Measurements from ENCODE around the gene CTCF. TPM values are rescaled to one million over a fixed set of nuclear protein-coding genes. Genes with fewer than 3 reads are reported as not detected.
A peak's percentile ranks its signal among the peaks of the same experiment; 100 is the strongest.

CTCF gene
- polyA plus RNA-seq, 5 donors: 65.8 to 73.4 (median 71.6) TPM

DNA sequence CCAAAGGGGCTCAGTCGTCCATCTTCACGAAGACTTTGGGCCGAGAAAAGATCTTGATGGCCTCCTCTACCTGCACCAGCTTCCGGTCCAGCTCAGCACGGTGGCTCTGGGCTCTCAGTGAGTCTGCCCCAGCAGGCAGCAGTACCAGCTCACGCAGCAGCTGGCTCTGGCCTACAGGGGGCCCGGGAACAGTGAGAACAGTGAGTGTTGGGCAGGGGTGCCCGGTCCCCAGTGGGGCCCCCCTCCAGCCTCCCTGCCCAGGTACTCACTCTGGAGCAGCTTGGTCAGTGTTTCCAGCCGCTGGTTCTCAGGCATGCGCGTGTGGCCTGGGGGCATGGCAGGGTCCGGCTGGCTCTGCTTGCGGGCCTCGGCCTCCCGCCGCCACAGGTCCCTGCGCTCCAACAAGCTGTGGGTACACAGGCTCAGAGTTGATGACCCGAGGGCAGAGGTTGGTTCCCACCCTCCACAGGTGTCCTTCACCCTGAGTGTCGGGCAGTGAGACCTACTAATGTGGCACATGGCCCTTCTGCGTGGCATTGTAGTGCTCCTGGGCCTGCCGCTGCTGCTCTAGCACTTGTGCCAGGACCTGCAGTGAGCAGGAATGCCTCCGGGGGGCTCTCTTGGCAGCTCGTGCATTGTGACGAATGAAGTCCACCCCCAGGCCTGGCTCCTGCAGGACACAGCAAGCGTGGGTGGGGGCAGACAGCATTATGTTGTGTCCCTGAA lies 101.0 kb downstream of the CTCF start:
- no peak for DNase-seq

DNA sequence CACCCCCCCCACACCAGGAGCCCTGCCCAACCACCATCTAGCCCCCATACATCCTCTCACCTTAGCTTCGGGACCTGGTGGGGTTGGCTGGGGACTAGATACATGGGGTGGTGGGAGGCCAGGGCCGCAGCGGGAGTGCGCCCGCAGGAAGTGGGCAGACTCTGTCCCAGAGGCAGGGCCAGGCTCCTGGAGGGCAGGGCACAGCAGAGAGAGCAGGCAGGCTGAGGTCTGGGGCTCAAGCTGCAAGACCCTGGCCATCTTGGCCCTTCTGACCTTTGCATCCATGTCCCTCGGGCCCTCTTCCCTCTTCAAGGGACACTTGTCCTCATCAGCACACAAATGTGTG lies 101.5 kb downstream of the CTCF start:
- DNase-seq: no peak

DNA sequence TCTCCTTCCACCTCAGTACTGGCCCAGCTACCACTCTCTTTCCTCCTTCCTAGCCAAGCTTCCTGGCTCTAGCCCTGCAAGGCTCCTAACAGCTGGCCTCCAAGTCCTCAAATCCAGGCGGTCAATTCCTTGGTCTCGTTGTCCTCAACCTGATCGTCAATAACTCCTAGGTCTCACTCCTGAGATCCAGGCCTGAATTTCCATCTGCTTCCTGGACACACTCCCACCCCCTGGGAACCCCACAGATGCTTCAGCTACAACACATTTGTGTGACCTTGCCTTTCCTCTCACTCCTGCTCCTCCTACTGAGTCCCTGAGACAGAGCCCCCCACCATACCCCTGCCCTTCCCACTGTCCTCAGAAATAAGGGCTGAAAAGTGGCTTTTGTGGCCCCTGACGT lies 101.9 kb downstream of the CTCF start:
- DNase-seq: no peak

DNA sequence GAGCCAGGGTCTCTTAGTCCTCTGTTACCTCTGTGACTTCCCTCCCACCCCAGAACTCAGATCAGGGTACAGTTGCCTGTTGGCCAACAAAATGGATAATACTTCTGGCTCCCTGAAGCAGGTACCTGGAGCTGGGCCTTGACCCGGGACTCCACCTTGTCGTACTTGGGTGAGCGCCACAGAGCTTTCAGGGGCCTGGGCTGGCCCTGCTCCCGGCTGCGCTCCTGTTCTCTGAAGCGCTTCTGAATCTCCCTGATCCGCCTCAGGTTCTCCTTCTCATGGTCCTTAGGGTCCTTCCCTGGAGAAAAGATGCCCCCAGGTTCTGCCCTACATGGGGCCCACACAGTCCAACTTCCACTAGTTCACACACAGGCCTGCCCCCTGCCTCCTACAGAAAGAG lies 102.5 kb downstream of the CTCF start:
- no peak for DNase-seq

DNA sequence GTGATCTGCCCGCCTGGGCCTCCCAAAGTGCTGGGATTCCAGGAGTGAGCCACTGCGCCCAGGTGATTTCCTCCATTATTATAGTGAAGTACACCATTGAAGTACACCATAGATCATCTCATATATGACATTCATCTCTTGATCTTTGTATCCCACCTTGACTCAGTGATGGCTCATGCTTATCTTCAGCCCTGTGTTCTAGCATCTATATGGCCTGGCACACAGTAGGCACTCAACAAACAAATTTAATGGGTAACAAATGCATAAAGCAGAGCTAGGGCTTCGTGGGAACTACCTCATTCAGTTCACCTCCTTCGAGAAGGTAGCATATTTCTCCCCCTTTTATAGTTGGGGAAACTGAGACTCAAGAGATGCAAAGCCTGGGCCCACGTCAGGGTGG lies 103.3 kb downstream of the CTCF start:
- no peak for DNase-seq

DNA sequence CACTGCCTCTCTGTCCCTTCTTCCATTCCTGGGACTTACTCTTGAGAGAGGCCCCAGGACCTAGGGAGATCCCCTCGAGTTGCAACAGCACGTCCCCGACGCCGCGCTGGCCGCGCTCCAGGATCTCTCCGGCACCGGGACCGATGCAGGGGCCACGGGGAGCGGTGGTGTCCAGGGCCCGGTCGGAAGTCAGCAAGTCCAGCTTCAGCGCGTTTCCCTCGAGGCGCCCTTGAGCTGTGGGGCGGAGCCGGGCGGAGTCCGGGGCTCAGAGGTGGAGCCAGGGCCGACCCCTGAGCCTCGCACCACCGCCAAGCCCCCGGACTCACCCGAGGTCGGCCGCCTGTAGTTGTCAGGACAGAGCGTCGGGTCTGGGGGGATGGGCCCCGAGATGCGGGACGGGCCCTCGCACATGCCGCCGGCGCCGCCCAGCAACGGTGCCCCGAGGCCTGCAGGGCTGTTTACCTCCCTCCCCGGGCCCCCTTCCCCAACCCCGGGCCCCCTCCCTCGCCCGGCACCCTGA lies 103.8 kb downstream of the CTCF start:
- DNase-seq: no peak

DNA sequence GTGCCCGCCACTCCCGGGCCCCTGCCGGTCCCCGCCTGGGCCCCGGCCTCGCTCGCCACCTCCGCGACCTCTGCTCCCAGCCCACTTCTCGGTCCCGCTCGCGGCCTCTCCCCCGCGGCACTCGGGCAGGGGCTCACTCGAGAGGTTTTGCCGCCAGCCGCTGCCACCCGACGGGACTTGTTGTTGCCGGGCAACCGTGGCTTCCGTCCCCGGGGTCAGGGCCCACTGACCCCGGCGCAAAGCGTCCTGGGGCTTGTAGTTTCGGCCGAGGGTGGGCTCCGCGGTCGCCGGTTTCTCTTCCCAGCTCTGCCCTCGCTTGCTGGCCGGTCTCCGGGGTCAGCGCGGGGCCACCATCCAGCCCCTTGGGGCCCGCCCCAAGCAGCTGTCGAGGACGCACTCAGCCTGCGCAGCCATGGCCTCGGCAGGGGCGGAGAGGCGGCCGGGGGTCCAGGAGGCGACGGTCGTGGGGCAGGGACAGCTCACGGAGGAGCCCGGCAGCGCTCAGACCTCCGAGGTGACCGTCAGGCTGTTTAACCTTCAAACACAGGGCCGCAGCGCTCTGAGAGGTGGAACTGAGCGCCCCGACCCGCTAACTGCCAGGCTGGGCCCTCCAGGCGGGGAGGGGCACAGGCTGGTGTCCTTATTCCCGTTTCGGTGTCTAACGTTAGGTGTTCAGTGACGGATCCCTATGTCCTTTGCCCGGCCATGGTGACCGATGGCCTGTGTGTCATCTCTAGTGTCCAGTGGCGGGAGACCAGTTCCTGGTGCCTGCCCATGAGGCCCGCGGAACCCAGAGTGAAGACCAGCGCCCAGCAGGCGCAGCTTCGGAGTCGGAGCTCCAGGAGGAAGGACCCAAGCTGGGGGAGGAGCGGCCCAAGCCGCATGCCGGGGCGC lies 104.5 kb downstream of the CTCF start, which contains the start of the genes C16orf86 and ENKD1:
Gene C16orf86, plus strand, starts transcription at position 256 of the 894 bp plus-strand sequence. Its CDS starts 157 bp downstream, at position 413.
Gene ENKD1, minus strand, starts transcription at position 192 of the 894 bp plus-strand sequence. CDS start 308 bp downstream, outside the sequence.
- peak; percentile 81 to 83 for DNase-seq

DNA sequence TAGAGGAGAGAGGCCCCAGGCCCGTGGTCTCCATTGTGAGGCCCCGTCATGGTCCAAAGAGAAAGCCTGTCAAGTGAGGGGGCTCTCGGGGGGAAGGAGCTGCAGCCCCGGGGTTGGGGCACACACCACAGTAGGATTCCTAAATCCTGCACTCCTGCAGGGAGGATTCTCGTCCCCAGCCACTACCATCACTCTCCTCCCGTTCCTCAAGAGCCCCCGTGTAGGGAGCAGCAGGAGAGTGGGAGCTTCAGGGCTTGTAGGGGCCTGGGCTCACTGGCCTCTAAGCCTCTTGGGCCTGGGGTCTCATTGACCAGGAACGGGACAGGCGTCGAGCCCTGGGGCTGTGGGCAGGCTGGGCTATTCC lies 105.1 kb downstream of the CTCF start:
- DNase-seq: no peak

DNA sequence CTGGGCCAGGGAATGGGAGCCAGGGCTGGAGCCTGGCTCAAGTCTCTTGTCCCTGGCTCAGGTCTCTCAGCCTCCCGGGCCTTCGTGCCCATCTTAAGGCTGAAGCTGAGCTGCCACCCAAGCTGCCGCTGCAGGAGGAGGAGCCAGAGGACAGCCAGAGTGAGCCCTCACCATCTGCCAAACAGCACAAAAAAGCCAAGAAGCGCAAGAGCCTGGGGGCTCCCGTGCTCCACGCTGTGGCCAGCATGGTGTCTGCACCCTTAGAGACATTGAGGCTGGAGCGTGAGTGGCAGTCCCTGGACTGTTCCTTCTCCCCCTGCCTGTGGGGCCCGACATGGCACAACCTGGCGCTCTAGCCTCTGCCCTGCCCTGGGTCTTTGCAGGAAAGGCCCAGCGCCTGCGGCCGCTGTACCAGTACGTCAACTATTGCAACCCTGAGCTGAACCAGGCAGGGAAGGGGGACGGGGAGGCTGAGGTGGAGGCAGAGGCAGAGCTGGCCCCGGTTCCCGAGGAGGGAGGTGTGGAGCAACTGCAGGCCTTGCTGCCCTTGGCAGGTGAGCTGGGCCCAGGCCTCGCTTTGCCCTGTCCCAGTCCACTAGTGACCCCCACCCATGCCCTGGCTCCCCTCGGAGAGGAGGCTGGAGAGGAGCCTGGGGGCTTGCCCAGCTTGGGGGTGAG lies 105.6 kb downstream of the CTCF start:
- DNase-seq: peak; percentile 81 to 86

DNA sequence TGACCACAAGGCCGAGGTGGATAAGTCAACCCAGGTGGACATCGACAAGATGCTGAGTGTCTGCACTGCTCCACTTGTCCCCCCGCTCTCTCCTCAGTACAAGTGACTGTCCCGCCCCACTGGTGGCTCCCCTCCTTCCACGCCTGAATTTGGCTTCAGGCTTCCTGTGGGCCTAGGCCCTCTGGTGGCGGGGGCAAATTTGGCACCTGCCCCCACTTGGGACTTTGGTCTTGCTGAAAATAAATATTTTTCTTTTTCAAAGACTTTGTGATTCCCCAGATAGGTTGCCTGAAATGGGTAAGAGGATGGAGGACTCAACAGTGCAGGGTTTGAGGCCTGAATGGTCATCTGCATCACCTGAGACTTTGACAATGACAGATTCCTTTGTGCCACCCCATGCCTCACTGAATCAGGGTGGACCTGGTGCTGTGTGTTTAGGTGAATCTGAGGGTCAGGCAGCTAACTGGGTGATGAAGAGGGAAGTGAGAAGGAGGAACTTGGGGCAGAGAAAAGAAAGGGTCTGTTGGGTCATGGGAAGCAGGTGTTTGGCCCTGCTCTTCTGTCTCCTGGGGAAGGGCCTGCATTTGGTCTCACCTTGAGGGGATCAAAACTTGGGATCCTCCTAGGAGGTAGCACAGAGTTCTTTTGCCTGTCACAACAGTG lies 106.3 kb downstream of the CTCF start:
- no peak for DNase-seq

DNA sequence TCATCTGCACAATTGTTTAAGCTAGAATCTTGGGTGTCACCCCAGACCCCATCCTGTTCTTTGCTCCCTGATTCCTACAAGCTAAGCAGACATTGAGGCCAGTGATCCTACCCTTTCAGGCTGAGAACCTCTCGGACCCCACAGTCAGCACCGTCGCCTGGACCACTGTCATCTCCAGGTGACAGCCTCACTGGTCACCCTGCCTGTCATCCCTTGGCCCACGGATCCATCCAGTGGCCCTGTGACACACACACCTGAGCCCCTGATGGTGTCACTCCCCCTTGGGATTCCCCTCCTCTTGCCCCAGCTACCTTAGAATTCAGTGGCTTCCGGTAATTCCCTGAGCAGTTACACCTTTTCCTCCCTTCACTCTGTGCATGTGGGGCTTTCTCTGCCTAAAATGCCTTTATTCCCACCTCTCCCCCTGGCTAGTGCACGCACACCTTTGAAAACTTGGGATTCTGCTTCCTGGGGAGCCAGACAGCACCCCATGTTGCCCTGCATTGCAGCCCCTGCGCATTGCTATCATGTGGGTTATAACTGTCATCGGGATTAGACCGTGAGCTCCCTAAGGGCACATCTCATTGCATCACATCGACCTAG lies 107.3 kb downstream of the CTCF start:
- no peak for DNase-seq

DNA sequence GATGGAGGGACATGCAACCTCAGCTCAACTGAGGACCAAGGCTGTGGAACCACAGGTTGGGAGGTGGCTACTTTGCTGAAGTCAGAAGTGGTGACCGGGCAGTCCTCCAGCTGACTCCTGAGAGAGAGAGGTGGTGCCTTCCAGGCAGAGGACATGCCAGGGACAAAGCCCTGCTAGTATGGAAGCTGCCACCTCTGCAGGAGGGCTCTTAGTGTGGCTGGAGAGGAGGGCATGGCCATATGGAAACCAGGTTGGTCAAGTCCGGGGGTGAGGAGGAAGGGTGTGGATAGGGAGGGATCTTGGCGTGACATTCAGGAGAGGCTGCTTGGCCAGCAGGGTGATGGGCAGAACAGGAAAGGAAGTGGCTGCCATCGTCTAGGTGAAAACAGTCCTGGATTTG lies 110.0 kb downstream of the CTCF start:
- DNase-seq: no peak

DNA sequence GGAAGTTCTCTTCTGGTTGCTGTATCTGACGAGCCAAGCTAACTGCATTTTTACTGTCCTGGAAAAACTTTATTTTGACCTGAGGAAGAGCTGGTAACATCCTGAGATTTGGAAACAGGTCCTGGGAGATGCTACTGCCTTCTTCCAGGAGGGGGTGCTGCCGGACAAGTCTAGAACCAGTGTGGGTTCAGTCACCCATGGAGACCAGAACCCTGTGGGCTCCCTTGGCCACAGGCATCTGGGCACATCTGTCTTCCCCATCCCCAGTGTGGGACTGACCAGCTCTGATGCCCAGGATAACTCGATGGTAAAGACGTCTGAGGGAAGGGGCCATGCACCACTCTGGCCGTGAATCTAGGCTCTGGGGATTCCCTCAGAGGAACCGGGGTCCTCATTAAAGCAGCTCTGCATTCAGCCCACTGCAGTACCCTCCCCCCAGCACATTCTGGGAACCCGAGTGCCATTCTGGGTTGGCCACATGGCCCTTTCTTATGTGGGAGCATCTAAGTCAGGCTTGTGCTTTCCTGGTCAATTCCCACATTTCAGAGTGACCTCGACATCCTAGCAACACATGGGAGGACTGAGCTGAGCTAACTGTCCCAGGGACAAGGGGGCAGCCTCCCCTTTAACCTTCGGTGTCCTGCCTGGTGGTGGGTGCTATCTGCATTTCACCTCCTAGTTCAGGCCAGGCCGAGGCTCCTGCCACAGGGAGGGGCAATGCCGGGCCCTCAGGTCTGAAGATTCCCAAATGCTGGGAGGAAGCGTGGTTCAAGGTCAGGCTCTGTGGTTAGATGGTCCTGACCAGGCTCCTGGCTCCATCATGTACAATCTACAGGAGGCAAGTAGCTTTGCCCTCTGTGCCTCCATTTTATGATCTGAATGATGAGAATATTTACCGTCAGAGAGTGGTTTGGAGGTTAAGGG lies 110.7 kb downstream of the CTCF start:
- no peak for DNase-seq

DNA sequence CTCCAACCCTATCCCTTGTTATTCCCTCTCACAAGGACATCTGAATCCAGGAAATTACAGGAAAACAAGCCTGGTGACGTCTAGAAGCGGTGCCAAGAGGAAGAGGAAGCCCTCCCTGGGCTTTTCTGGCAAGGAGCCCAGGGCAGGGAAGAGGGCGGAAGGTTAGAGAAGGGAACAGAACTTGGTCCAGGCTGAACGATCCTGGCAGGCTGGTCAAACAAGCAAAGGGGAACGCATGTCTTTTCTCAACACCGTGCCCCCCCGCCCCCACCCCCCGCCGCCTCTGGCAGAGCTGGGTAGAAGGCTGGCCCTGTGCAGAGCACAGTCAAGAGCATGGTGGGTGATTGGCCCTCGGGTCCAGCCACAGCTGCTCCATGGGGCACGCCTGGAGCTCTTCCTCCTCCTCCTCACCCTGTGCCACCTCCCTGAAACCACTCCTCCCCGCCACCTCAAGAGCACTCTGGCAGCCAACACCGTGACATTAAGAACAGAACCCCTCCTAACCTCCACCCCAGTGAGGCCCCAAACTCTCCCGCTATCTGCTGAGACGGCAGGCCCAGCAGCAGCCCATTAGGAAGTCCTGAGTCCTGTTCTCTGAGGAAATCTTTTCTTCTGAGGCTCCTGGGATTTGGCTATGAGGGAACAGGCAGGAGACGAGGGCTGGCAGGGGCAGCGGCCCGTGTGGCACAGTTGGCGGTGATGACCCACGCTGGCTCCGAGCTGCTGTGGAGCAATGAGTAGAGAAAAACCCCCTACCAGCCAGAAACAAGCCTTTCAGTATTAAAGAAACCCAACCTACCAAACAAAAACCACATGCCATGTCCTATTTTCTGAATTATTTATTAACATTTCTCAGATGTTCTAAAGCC lies 111.6 kb downstream of the CTCF start:
- DNase-seq: peak; percentile 54 to 64

DNA sequence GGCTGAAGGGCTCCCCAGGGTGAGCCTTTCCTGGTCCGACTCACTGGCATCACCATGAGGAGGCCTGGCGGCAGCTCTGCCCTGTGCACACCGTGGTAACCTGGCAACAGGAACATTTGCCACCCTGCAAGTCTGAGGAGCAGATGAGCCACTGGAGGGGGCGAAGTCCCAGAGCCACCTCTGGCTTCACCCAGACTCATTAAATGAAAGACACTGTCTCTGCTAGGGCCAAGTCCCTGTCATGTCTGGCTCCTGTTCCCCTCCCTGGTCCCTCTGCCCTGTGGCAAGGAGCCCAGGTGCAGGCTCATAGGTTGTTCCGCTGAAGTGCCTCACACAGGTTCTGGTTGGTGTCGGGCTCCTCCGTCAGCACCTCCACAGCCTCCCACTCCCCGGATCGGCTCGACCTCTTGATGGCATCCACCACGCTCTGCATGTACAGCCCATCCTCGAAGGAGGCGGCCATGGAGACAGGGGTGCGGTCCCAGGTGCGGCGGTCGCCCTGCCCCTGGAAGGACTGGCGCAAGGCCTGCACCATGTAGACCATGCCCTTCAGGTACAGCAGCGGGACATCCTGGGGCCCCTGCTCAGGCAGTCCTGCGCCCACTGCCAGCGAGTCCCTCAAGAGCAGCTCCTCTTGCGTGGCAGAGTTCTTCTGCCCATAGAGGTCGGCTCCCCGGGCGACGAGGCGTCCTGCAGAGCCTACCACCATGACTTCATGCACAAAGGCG lies 112.7 kb downstream of the CTCF start:
- DNase-seq: no peak

DNA sequence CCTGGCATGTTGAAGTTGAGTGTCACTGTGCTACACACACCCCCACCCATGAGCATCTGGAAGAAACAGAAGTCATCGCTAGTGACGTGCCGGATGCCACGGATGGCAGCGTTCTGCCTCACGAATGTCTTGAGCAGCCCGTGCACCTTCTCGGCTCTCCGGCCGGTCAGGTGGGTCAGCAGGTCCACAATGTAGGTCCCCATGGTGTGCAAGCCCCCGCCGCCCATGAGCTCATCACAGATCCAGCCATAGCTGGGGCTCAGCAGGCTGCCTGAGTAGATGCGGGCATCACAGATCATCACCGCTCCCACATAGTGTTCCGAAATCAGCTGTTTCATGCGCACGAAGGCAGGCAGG lies 113.2 kb downstream of the CTCF start:
- no peak for DNase-seq

DNA sequence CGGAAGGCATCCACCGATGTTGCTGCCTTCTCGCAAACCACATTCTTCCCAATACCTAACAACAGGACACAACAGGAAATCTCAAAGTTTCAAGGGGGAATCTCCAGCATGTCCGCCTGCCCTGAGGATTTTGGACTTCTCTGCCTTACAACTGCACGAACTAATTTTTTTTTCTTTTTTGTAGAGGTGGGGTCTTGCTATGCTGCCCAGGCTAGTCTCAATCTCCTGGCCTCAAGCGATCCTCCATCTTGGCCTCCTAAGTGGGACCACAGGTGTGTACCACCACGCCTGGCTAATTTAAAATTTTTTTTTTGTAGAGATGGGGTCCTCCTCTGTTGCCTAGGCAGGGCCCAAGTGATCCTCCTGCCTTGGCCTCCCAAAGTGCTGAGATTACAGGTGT lies 113.7 kb downstream of the CTCF start:
- DNase-seq: no peak

DNA sequence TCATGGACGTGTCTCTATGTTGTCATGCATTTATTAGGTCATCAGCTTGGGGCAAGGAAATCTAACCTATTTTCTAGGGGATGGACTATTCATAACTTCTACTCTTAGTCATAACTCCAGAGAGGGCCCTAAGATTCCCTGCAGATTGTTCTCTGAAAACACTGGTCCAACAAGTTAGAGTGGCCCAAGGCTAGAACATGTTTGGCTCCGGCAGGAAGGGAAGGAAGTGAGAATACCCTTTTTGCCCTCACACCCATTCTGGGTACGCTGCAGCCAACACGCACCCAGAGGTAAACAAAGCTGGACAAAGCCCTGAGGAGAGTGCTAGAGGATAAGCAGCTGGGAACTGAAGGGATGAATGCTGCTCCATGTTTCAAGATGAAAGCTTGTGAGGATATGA lies 114.2 kb downstream of the CTCF start:
- no peak for DNase-seq

DNA sequence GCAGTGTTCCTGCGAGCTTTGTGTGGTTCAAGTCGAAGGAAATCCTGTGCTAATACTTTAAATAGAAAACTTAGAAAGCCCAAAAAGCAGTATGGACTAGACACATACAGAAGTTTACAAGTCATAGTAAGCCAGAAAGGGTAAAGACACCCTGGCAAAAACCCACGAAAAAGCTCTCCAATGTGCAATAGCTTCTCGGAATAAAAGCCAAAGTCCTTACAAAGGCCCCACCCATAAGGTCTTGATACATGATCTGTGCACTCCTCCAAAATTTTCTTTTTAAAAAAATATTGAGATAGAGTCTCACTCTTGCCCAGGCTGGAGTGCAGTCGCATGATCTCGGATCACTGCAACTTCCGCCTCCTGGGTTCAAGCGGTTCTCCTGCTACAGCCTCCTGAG lies 114.6 kb downstream of the CTCF start:
- no peak for DNase-seq

All from right lung (tissue), 5 donors.